HepG2 (cell line): ENCODE data around the gene MYO1E. TPM values are rescaled to one million over a fixed set of nuclear protein-coding genes. Genes with fewer than 3 reads are reported as not detected.

Source experiments
- ATAC-seq: fragments of 200-7000 bp; cut with Tn5 transposase; 3 replicates; pipeline ENCODE4 v1.9.1; 2020; ENCODE audit warnings: mild to moderate bottlenecking, moderate library complexity
- BruUV-seq: library from RNA; stranded (reverse); fragments of 400-500 nt; replicated peaks from 2 replicates; lab custom pipeline; 2021; lab: Mats Ljungman, UMichigan
- CTCF ChIA-PET: fragments of 300-600 bp; formaldehyde crosslinking; extraction: SDS; loops from one replicate; lab custom pipeline; 2021; ENCODE audit warnings: low total read pairs, inconsistent platforms, low intra/inter-chr PET ratio; lab: Yijun Ruan, JAX
- POLR2A ChIA-PET: fragments of 350-600 bp; sonication (Branson Sonifier 250); formaldehyde crosslinking; loops from one replicate; lab custom pipeline; 2020; ENCODE audit warnings: antibody characterized with exemption, inconsistent platforms; lab: Yijun Ruan, JAX
- DNase-seq: peaks from one replicate; pipeline ENCODE4 v3.0.0-alpha.2; 2015; ENCODE audit warnings: low spot score
- FAIRE-seq: peaks from 3 replicates; lab custom pipeline; 2011; peaks lifted over from hg19 to GRCh38; lab: Jason Lieb, UNC
- H2AFZ ChIP-seq: one replicate; pipeline ENCODE4 v1.6.1; 2011; ENCODE audit warnings: low read length, inconsistent platforms
- H3K27ac ChIP-seq: fragments of 300-600 bp; 3 replicates; pipeline ENCODE4 v1.8.0; 2011; ENCODE audit warnings: mixed run types, mild to moderate bottlenecking, mixed read lengths, low read length, inconsistent platforms; ENCODE audit not compliant: insufficient read depth; ENCODE audit errors: extremely low read length
- H3K27me3 ChIP-seq, 2 experiments: fragments of 200-600 bp in 1 of 2; 2 replicates in 1 of 2; 3 replicates in 1 of 2; pipeline versions ENCODE4 v1.6.0 to v1.8.0; 2011; ENCODE audit warnings: low read length in 2 of 2, mild to moderate bottlenecking in 2 of 2, moderate library complexity in 2 of 2, inconsistent platforms in 1 of 2; ENCODE audit not compliant: insufficient read depth in 2 of 2, control insufficient read depth in 1 of 2
- H3K36me3 ChIP-seq, 2 experiments: fragments of 200-600 bp in 1 of 2; replicated peaks in 1 of 2; 2 replicates in 1 of 2; 3 replicates in 1 of 2; pipeline versions ENCODE4 v1.5.1 to v1.8.0; 2011; ENCODE audit warnings: low read length in 2 of 2, inconsistent platforms in 1 of 2; ENCODE audit not compliant: insufficient read depth in 2 of 2, control insufficient read depth in 1 of 2
- H3K4me1 ChIP-seq: 2 replicates; pipeline ENCODE4 v1.5.1; 2012; ENCODE audit warnings: low read length, inconsistent platforms; ENCODE audit not compliant: insufficient read depth
- H3K4me2 ChIP-seq: 2 replicates; pipeline ENCODE4 v1.6.0; 2011; ENCODE audit warnings: low read depth, low read length, inconsistent platforms
- H3K4me3 ChIP-seq, 3 experiments: fragments of 200-600 bp in 1 of 3; sonication (generic), shearing (Covaris generic) in 1 of 3; replicated peaks in 1 of 3; 2 replicates each; pipeline ENCODE4 v1.5.1; 2011 to 2016; ENCODE audit warnings: low read length in 3 of 3, inconsistent platforms in 2 of 3, low read depth in 2 of 3, mild to moderate bottlenecking in 2 of 3, control low read depth in 1 of 3, mixed read lengths in 1 of 3; ENCODE audit not compliant: insufficient read depth in 1 of 3
- H3K79me2 ChIP-seq: one replicate; pipeline ENCODE4 v1.6.1; 2011; ENCODE audit warnings: low read length, inconsistent platforms; ENCODE audit not compliant: insufficient read depth
- H3K9ac ChIP-seq: 2 replicates; pipeline ENCODE4 v1.6.0; 2011; ENCODE audit warnings: mild to moderate bottlenecking, low read depth, low read length, inconsistent platforms; ENCODE audit not compliant: insufficient read depth
- H3K9me3 ChIP-seq: 2 replicates; pipeline ENCODE4 v1.5.1; 2012; ENCODE audit warnings: mild to moderate bottlenecking, low read length
- H4K20me1 ChIP-seq: 2 replicates; pipeline ENCODE4 v1.6.0; 2011; ENCODE audit warnings: inconsistent platforms, mild to moderate bottlenecking, low read length, moderate library complexity; ENCODE audit not compliant: insufficient read depth
- IKZF4 ChIP-seq: sonication (generic); formaldehyde crosslinking; IDR thresholded peaks from 2 replicates; pipeline ENCODE4 v1.5.1; 2020; ENCODE audit warnings: borderline replicate concordance, mild to moderate bottlenecking, low read depth, missing genetic modification reagents; ENCODE audit errors: not compliant biosample characterization
- MIER2 ChIP-seq: IDR thresholded peaks from 2 replicates; pipeline ENCODE4 v1.6.1; 2016; ENCODE audit warnings: missing biosample characterization, missing genetic modification reagents
- TEAD3 ChIP-seq: optimal IDR thresholded peaks from 2 replicates; pipeline ENCODE3; 2016; ENCODE audit warnings: borderline replicate concordance
- ZKSCAN1 ChIP-seq: fragments of 150-350 bp; IDR thresholded peaks from 2 replicates; pipeline ENCODE4 v1.6.1; 2014; ENCODE audit warnings: low read length
- ZNF510 ChIP-seq: sonication (generic); formaldehyde crosslinking; IDR thresholded peaks from 2 replicates; pipeline ENCODE4 v1.4.0; 2020; ENCODE audit warnings: low read depth, mild to moderate bottlenecking, missing genetic modification reagents
- WGBS: methylation state at CpG from one replicate; pipeline ENCODE4 v1.1.6; 2017; ENCODE audit warnings: low lambda C conversion rate; 5-methylcytosine and 5-hydroxymethylcytosine counted together
- in situ Hi-C: cut with HindIII; loops from 2 replicates; pipeline ENCODE4 v1.10.0; 2017; ENCODE audit warnings: low pct_unique_long_range_greater_than_20kb; ENCODE audit not compliant: extremely low pct_ligation_motif_present
- intact Hi-C: fragments of 100-400 bp; cut with micrococcal nuclease; formaldehyde crosslinking; loops from one replicate; pipeline ENCODE4 v1.10.0; 2022; ENCODE audit not compliant: unreplicated experiment
- polyA plus RNA-seq, 8 experiments: library from polyadenylated mRNA; depleted of rRNA in 3 of 8; stranded (reverse) in 7 of 8; unstranded in 1 of 8; fragments of >200 nt; fragmentation: Illumina TruSeq in 4 of 8; extraction: Trizol in 4 of 8; gene quantifications; 2 replicates each; pipeline versions ENCODE4 v1.2.1 to v1.2.3, GENCODE V29; 2011 to 2016; ENCODE audit warnings: low read depth in 4 of 8, missing spikeins in 1 of 8, mixed read lengths in 1 of 8; ENCODE audit not compliant: insufficient read depth in 1 of 8
- total RNA-seq, 5 experiments: library from RNA; depleted of rRNA; stranded (reverse); fragments of >200 nt; fragmentation: Illumina TruSeq; extraction: Trizol; gene quantifications; 2 replicates each; pipeline ENCODE4 v1.2.3, GENCODE V29; 2016; ENCODE audit warnings: low read depth in 1 of 5
- TF ChIP-seq, protein P1 (sequence below), 2 experiments: IDR thresholded peaks; 2 replicates each; pipeline ENCODE4 v1.6.1; 2011 to 2012; ENCODE audit warnings: low read length in 2 of 2, borderline replicate concordance in 1 of 2, low read depth in 1 of 2, mild to moderate bottlenecking in 1 of 2, moderate library complexity in 1 of 2
- TF ChIP-seq, protein P2 (sequence below): sonication (generic); formaldehyde crosslinking; IDR thresholded peaks from 2 replicates; pipeline ENCODE4 v1.5.0; 2020; ENCODE audit warnings: mild to moderate bottlenecking, missing genetic modification reagents, moderate library complexity

MYO1E gene
- total and polyA plus RNA-seq, 2 of the 13 experiments (the other 11 are each of a cell fraction or from before 2014, with no cell fraction given): 15.7 to 25.1 TPM

DNA sequence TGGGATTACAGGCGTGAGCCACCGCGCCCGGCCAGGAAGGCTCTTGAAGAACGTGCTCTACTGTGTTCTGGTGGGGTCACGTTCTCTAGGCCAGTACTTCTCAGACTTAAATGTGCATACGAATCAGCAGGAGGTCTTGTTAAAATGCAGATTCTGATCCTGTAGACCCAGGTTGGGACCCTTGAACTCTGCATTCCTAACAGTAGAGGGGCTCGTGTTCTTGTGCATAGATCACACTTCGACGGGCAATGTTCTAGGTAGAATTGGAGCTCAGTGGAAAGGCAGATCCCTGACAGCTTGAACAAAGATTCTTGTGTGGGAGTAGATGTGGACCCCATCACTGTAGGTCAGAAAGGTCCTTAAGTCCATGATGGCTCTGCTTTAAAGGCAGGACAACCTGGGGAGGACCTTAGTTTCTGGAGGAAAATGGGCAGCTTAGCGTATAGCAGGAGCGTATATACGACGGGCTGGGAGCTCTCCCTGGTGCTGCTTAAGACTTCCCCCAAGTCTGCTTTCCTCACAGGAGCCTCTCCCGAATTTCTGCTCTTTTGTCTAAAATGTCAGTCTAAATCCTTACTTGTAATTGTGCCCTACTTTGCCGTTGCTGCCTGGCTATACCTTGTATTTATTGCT, 48.4 kb upstream of the MYO1E start:
- FAIRE-seq (no peak), ATAC-seq (peak; percentile 57)
- Histone ChIP-seq H3K27me3 (peaks cover 1 to 31% of the 10 kb centered on the region in 2 experiments; a peak in 3 of 5 replicates), H3K4me1 (no peaks in the 10 kb centered on the region), H4K20me1 (no peaks in the 10 kb centered on the region), H3K27ac (no peak overlapping the region)
- ChIA-PET POLR2A (interaction anchor here (1.2 kb wide), 1 partner anchor 9 kb away, joined by 3 read pairs; no protein-coding TSS in a partner anchor), CTCF (no interaction called here)
- WGBS: 12% methylated on average over 4 of the region's 16 CpGs
- in situ Hi-C loops: no loop called here
- no peak for TF ChIP-seq ZNF510 (CRISPR knock-in tag)
- no peak for TF ChIP-seq IKZF4
- TF ChIP-seq TEAD3 (CRISPR knock-in tag): peak; percentile 90
- peak; percentile 83 for TF ChIP-seq MIER2 (CRISPR knock-in tag)
- no peak for TF ChIP-seq ZKSCAN1
- TF ChIP-seq, protein P1, sequence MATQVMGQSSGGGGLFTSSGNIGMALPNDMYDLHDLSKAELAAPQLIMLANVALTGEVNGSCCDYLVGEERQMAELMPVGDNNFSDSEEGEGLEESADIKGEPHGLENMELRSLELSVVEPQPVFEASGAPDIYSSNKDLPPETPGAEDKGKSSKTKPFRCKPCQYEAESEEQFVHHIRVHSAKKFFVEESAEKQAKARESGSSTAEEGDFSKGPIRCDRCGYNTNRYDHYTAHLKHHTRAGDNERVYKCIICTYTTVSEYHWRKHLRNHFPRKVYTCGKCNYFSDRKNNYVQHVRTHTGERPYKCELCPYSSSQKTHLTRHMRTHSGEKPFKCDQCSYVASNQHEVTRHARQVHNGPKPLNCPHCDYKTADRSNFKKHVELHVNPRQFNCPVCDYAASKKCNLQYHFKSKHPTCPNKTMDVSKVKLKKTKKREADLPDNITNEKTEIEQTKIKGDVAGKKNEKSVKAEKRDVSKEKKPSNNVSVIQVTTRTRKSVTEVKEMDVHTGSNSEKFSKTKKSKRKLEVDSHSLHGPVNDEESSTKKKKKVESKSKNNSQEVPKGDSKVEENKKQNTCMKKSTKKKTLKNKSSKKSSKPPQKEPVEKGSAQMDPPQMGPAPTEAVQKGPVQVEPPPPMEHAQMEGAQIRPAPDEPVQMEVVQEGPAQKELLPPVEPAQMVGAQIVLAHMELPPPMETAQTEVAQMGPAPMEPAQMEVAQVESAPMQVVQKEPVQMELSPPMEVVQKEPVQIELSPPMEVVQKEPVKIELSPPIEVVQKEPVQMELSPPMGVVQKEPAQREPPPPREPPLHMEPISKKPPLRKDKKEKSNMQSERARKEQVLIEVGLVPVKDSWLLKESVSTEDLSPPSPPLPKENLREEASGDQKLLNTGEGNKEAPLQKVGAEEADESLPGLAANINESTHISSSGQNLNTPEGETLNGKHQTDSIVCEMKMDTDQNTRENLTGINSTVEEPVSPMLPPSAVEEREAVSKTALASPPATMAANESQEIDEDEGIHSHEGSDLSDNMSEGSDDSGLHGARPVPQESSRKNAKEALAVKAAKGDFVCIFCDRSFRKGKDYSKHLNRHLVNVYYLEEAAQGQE (IDR thresholded peaks at IDR 0.05; ENCODE audit: borderline replicate concordance in 1 of 2, low read depth in 1 of 2, low read length in 2 of 2): peak; percentile 39 to 90
- TF ChIP-seq, protein P2, sequence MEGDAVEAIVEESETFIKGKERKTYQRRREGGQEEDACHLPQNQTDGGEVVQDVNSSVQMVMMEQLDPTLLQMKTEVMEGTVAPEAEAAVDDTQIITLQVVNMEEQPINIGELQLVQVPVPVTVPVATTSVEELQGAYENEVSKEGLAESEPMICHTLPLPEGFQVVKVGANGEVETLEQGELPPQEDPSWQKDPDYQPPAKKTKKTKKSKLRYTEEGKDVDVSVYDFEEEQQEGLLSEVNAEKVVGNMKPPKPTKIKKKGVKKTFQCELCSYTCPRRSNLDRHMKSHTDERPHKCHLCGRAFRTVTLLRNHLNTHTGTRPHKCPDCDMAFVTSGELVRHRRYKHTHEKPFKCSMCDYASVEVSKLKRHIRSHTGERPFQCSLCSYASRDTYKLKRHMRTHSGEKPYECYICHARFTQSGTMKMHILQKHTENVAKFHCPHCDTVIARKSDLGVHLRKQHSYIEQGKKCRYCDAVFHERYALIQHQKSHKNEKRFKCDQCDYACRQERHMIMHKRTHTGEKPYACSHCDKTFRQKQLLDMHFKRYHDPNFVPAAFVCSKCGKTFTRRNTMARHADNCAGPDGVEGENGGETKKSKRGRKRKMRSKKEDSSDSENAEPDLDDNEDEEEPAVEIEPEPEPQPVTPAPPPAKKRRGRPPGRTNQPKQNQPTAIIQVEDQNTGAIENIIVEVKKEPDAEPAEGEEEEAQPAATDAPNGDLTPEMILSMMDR (CRISPR knock-in tag): 0 out of 2 replicates have a peak, but pooled peaks have one; percentile 24
- TF ChIP-seq, all 625 proteins: peak for 4
- Histone ChIP-seq H3K9ac (no peak overlapping the region), H3K4me2 (no peak overlapping the region), H3K36me3 (no peaks in the 10 kb centered on the region), H3K4me3 (no peak overlapping the region), H3K79me2 (no peaks in the 10 kb centered on the region), H3K9me3 (no peaks in the 10 kb centered on the region), H2AFZ (no peak overlapping the region)
- intact Hi-C loops: no loop called here
- no TSS peak for BruUV-seq
- DNase-seq: no peak
